OCI-M2 (cell line): ENCODE results near the gene EFEMP2.
"Not testable (repeated sequence)": the region's sequence is repeated elsewhere in the genome, so short reads cannot be mapped to it uniquely, and the experiment has no call there.

Experiments used
- DNase-seq: peaks from one replicate; lab custom pipeline; 2025; ENCODE audit not compliant: unreplicated experiment; lab: John Stamatoyannopoulos, UW

The EFEMP2 gene

GRCh38 chr11:65900125-65900898 is 27.7 kb upstream of the EFEMP2 start, which contains the start of gene FOSL1:
Gene FOSL1, minus strand, starts transcription at chr11:65900388. Its CDS starts 49 bp downstream, at chr11:65900339.
- DNase-seq = no peak

GRCh38 chr11:65899356-65900124 is 26.9 kb upstream of the EFEMP2 start:
- no peak for DNase-seq

- no peak for DNase-seq
Observed at GRCh38 chr11:65898656-65899355, 26.2 kb upstream of the EFEMP2 start.

GRCh38 chr11:65897020-65897471 is 24.4 kb upstream of the EFEMP2 start:
- DNase-seq = no peak

- no peak for DNase-seq
Observed at GRCh38 chr11:65896034-65896999, 23.7 kb upstream of the EFEMP2 start.

- no peak for DNase-seq
Observed at GRCh38 chr11:65895482-65895981, 22.9 kb upstream of the EFEMP2 start.

- no peak for DNase-seq
Observed at GRCh38 chr11:65894034-65894591, 21.5 kb upstream of the EFEMP2 start.

- no peak for DNase-seq
Observed at GRCh38 chr11:65892661-65893317, 20.2 kb upstream of the EFEMP2 start.

GRCh38 chr11:65892137-65892540 is 19.5 kb upstream of the EFEMP2 start:
- not testable (repeated sequence) for DNase-seq

- DNase-seq = no peak
Observed at GRCh38 chr11:65891219-65892136, 18.9 kb upstream of the EFEMP2 start.

GRCh38 chr11:65890324-65891218 is 18.0 kb upstream of the EFEMP2 start, which contains the start of gene CCDC85B:
Gene CCDC85B, plus strand, starts transcription at chr11:65890673. Its CDS starts 111 bp downstream, at chr11:65890784.
- DNase-seq = peak; percentile 85

GRCh38 chr11:65888163-65888814 is 15.7 kb upstream of the EFEMP2 start, which contains the start of gene FIBP:
Gene FIBP, minus strand, starts transcription at chr11:65888471. Its CDS starts 53 bp downstream, at chr11:65888418.
- DNase-seq = peak; percentile 79

- DNase-seq = no peak
Observed at GRCh38 chr11:65887723-65888162, 15.1 kb upstream of the EFEMP2 start.

GRCh38 chr11:65886826-65887722 is 14.5 kb upstream of the EFEMP2 start:
- no peak for DNase-seq

GRCh38 chr11:65885808-65886536 is 13.4 kb upstream of the EFEMP2 start:
- no peak for DNase-seq
